GM18870 (cell line): ENCODE results near the gene GRIN3B.

Experiments
- ATAC-seq: cut with Tn5 transposase; IDR thresholded peaks from one replicate; pipeline ENCODE4 v1.9.1; 2021; ENCODE audit warnings: moderate library complexity; ENCODE audit not compliant: unreplicated experiment

Gene GRIN3B

DNA sequence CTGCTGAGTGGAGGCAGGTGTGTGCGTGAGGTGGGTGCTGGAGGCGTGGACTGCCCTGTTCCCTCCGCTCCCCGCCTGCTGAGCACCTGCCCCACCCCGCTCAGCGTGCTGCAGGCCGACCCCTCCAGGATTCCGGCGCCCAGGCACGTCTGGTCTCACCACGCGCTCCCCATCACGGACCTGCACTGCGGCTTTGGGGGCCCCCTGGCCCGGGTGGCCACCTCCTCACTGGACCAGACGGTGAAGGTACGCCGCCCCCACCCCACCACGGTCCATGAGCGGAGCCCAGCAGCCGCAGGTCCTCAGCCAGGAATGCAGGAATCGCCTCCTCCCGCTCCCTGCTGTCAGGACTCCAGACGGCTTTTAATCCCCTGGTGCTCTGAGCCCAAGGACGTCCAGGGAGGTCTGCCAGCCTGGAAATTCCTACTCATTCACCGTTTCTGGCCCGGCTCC is 10.1 kb upstream of the GRIN3B start:
- no peak for ATAC-seq

DNA sequence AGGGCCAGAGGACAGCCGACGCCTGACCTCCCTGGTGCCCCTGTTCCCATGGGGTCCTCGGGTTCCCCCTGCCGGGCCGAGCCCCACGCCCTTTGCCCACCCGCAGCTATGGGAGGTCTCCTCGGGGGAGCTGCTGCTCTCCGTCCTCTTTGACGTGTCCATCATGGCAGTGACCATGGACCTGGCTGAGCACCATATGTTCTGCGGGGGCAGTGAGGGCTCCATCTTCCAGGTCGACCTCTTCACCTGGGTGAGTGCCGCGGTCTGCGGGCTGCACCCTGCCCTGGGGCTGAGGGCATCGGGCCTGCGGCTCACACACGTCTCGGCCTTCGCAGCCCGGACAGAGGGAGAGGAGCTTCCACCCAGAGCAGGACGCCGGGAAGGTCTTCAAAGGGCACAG is 9.5 kb upstream of the GRIN3B start:
- no peak for ATAC-seq

DNA sequence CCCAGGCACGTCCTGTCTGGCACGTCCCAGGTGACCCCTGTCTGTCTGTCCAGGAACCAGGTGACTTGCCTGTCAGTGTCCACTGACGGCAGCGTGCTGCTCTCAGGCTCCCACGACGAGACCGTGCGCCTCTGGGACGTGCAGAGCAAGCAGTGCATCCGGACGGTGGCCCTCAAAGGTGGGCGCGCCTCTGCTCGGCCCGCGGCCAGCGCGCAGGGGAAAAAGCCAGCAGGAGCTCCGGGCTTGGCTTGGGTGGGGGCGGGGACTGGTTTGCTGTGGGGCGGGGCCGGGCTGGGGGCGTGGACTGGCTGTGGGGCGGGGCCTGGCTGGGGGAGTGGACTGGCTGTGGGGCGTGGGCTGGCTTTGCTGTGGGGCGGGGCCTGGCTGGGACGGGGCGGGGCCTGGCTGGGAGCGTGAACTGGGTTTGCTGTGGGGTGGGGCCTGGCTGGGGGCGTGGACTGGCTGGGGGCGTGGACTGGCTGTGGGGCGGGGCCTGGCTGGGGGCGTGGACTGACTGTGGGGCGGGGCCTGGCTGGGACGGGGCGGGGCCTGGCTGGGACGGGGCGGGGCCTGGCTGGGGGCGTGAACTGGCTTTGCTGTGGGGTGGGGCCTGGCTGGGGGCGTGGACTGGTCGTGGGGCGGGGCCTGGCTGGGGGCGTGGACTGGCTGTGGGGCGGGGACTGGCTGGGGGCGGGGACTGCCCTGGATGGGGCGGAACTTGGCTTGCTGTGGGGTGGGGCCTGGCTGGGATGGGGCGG is 8.9 kb upstream of the GRIN3B start:
- ATAC-seq, result no peak

DNA sequence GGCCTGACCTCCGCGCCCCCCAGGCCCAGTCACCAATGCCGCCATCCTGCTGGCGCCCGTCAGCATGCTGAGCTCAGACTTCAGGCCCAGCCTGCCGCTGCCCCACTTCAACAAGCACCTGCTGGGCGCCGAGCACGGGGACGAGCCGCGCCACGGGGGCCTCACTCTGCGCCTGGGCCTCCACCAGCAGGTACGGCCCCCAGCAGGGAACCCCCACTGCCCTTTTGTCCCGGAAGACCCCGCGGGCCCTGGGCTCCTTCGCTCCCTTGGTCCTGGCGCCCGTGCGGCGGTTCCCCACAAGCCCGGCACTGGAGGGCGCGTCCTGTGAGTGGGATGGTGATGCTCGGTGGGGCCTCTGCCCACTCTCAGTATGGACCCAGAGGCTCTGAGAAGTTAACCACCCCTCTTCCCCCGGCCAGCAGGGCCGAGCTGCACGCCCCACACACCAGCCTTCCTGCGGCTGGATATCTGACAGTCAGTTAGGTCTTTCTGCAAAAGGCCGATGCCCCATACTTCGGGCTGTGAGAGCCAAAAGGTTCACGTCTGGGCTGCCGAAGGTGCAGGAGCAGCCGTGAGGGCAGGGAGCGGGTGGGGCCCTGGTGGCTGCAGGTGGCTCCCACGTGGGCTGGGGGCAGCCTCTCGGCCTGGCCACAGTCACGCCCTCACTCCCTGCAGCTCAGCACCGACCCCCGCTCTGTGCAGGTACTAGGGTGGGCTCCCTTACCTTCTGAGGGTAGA is 8.1 kb upstream of the GRIN3B start:
- no peak for ATAC-seq

DNA sequence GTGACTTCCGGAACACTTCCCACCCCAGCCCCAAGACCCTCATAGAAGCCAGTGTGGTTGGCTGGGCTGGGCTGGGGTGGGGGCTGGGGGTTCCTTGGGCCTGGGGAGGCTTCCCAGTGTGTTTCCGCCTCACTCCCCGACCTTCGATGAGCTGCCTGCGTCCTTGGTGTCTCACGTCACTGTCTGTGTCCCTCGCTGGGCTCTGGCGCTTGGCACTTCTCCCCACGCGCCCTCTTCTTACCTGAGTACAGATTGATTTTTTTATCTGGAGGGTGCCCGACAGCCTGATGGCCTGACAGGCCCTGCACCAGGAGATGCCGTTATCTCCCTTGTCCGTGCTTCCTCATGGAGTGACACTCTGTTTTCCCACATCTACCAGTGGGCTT is 7.6 kb upstream of the GRIN3B start:
- no peak for ATAC-seq

DNA sequence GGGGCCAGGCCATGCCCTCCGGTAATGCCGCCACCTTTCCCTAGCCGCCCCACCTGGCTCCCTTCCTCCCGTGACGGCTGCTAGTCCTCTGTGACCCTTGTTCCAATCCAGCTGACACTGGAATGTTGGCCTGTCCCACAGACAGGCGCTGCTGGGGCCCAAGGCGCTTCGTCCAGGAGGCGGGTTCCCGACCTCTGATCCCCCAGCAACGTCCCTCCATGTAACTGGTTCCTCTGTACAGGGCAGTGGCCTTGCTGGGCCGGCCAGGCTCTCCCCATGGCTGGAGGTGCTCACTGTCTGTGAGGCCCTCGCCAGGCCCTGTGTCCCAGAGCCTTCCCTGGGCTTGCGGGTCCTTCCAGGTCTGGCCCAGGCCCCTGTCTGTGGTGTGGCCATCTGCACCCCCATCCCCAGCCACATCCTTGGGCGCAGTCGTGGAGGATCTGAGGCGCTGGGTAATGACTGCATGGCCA is 6.8 kb upstream of the GRIN3B start:
- ATAC-seq, result no peak

DNA sequence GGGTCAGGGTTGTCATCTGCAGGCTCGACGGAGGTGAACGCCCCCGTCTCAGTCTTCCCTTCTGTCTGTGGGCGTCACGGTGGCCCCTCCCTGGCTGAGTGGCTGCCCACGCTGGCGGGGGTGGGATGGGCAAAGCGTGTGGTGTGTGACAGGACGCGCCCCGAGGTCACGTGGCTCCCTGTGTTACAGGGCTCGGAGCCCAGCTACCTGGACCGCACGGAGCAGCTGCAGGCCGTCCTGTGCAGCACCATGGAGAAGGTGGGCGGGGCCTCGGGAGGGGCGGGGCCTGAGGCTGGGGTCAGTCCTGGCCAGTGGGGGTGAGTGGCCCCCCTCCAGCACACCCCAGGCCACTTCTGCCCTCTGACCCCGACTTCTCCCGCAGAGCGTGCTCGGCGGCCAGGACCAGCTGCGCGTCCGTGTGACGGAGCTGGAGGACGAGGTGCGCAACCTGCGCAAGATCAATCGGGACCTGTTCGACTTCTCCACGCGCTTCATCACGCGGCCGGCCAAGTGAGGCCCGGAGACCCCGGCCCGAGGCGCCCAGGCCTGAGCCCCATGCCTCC is 6.3 kb upstream of the GRIN3B start:
- ATAC-seq, result no peak

DNA sequence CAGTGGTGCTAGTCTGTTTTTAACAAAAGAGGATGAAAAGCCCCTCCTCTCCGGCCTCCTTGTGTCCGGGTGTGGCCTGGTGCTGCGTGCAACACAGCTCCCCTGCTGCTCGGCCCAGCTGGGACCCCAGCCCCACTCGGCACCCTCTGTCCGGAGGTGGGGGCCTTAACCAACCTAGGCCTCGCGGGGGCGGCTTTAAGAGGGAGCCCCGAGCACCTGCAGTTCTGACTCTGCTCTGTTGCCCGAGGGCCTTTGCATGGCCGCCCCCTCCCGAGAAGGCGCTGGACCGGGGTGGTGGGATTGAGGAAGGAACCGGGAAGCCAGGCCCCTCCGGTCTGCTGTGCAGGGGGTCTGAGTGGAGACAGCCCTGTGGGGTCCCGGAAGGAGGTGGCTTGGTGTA is 5.7 kb upstream of the GRIN3B start:
- ATAC-seq, result no peak

DNA sequence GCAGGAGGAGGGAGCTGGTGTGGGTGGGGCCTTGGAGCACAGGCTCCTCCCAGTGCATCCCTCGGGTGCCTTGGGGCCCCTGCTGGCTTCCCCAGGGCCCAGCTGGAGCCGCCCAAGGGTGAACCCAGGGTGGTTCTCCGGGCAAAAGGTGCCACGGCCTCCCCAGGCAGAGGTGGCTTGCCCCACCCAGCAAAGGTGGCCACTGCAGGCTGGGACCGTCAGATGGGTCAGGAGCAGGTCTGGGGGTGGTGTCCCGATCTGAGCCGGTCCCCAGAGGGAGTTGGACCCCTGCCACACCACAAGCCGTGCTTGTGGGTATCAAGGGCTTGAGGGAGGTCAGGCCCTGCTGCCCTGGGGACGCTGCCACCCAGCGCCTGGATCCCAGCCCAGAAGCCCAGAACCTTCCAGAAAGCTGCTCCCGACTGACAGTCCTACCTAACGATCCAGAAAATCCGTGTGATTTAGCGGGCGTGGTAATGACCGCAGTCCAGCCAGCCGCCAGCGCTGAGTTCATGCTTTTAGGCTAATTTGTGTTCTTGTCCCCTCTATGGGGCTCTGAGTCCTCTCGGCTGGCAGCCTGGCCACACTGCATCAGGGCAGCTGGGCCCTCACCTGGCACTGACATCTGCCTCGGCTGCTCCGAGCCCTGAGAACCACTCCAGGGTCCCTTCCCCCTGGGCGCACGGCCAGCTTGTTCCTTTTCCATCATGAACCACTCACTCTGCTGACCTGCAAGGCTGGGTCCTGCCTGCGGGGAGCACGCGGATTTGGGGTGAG is 5.0 kb upstream of the GRIN3B start:
- ATAC-seq, result no peak

DNA sequence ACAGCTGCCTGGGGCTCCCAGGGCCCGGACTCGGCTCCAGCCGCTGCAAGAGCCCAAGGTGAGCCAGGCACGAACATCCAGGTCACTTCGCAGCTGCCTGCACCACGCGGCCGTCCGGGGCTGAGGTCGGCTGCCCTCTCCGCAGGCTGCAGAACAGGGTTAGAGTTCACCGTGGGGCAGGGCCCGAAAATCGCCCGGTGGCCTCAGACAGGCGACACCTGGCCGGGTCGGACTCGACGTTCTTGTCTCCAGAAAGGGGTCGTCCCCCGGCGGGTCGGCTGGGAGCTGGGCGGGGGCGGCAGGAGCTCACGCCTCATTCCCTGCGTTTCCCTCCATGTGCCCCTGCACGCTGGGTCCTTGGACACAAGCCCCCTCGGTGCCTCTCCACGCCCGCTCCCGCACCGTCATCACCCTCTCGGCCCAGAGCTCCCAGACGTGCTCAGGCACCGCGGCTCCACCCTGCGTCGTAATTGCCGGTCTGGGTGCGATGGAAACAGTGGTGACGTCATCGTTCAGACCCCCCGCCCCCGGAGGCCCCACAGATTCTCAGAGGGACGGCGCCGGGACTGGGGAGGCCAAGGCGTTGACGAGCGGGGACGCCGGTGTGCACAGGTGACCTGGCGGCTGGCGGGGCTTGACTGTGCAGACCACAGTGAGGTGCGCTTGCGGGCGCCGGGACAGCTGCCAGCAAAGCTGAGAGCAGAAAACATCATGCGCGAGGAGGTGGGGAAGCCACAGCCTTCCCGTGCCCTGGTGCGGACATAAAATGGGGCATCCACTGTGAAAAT is 4.0 kb upstream of the GRIN3B start:
- ATAC-seq, result no peak

DNA sequence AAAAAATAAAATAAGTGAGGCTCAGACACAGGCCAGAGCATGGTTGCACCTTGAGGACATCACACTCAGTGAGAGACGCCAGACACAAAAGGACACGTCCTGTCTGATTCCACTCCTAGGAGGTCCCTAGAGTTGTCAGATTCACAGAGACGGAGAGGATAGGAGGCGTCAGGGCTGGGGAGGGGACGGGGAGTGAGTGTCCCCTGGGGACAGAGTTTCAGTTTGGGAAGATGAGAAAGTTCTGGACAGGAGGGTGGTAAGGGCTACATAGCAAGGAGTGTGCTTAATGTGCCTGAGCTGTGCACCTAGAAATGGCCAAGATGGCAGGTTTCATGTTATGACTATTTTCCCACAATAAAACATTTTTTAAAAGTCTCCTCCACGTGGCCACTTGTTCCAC is 2.2 kb upstream of the GRIN3B start:
- no peak for ATAC-seq

DNA sequence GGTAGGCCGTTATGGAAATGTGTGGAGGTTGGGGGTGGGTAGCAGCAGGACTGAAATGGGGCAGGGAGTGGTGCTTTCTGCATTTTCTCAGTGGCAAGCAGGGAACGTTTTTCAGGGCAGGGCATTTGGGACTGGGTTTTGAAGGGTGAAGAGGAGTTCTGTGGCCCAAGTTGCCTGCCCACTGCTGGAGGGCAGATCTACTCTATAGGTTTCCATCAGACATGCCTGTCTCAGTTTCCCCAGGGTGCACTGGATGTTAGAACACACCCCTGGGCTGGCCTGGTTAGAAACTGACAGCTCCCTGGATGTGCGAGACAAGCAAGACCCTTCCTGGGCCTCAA is 870 bp upstream of the GRIN3B start:
- no peak for ATAC-seq

DNA sequence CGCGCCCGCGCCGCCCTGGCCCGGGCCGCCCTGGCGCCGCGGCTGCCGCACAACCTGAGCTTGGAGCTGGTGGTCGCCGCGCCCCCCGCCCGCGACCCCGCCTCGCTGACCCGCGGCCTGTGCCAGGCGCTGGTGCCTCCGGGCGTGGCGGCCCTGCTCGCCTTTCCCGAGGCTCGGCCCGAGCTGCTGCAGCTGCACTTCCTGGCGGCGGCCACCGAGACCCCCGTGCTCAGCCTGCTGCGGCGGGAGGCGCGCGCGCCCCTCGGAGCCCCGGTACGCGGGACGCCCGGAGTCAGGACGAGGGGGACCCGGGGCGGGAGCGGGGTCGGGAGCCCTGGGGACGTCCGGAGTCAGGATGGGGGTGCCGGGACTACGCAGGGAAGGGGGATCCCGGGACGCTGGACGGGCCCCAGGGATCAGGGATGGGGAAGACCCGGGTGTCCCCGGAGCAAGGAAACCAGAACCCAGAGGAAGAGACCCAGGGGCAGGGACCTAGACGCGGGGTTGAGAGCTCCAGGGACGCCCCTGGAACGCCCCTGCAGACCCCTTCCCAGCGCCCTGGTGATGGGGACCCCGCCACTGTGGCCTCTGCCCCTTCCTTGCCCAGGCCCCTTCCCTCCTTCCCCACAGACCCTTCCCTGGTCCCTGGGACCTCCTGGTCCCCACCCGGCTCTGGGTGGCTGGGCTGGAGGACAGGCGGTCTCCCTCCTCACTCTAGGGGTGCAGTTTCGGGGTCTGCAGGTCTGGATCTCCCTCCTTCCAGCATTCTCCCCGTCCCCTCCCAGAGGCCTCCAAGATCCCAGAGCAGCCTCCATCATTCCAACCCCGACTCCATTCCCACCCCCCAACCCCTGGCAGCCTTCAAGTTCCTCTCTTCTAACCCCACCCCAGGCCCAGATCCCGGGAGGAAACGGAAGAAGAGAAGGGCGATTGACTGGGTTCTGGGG is 645 bp downstream of the GRIN3B start:
- no peak for ATAC-seq

DNA sequence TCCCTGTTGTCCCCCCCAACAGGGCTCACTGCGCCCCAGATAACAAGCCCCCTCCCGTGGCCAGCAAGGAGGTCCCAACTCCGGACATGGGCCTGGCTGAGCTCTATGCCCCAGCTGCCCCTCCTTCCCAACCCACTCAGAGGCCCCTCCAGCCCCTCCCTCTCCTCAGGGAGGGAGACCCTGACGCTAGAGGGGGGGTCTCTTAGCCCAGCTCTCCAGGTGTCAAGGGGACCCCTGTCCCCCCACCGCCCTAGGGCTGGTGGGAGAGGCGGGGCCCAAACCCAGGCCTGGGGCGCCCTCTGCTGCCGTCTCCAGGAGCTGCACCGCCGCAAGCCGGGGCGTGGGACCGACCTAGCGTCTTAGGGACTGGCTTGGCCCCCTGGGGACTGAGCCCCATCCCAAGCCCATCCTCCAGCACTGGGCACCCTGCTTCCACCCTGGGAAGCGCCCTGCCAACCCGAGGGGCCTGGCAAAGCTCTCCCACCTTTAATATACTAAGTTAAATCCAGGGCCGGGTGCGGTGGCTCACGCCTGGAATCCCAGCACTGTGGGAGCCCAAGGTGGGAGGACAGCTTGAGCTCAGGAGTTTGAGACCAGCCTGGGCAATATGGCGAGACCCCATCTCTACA is 1.4 kb downstream of the GRIN3B start:
- ATAC-seq, result no peak

DNA sequence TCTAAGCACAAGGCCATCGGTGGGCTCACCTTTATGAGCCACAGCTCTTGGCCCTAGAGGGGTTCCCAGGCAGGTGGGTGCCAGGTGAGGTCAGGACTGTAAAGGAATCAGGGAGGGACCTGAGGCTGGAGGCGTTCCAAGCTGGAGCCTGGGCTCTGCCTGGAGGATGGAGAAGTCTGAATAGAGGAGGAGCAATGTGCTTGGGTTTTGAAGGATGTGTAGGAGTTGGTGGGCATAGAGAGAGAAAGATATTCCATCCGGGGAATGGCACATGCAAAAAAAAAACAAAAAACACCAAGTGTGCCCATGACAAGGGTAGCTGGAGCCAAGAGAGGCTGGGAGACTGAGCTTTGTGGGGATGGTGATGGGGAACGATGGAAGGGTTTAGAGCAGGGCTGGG is 2.4 kb downstream of the GRIN3B start:
- no peak for ATAC-seq

DNA sequence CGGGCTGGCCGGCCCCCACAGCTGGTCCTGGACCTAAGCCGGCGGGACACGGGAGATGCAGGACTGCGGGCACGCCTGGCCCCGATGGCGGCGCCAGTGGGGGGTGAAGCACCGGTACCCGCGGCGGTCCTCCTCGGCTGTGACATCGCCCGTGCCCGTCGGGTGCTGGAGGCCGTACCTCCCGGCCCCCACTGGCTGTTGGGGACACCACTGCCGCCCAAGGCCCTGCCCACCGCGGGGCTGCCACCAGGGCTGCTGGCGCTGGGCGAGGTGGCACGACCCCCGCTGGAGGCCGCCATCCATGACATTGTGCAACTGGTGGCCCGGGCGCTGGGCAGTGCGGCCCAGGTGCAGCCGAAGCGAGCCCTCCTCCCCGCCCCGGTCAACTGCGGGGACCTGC is 3.1 kb downstream of the GRIN3B start:
- no peak for ATAC-seq

DNA sequence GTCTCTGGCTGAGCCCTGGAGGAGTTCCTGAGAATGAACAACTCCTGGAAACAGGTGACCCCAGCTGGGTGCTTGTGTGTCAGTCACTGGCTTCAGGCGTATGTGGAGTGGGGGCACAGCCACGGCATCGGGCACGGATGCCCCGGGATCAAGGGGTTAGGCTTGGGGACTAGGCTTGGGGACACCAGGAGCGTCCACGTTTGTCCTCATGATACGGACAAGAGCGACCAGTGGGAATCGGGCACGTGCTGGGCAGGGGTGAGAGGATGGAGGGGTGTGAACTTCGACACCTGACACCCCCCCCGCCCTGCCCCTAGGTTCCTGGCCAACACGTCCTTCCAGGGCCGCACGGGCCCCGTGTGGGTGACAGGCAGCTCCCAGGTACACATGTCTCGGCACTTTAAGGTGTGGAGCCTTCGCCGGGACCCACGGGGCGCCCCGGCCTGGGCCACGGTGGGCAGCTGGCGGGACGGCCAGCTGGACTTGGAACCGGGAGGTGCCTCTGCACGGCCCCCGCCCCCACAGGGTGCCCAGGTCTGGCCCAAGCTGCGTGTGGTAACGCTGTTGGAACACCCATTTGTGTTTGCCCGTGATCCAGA is 4.1 kb downstream of the GRIN3B start:
- ATAC-seq, result no peak

DNA sequence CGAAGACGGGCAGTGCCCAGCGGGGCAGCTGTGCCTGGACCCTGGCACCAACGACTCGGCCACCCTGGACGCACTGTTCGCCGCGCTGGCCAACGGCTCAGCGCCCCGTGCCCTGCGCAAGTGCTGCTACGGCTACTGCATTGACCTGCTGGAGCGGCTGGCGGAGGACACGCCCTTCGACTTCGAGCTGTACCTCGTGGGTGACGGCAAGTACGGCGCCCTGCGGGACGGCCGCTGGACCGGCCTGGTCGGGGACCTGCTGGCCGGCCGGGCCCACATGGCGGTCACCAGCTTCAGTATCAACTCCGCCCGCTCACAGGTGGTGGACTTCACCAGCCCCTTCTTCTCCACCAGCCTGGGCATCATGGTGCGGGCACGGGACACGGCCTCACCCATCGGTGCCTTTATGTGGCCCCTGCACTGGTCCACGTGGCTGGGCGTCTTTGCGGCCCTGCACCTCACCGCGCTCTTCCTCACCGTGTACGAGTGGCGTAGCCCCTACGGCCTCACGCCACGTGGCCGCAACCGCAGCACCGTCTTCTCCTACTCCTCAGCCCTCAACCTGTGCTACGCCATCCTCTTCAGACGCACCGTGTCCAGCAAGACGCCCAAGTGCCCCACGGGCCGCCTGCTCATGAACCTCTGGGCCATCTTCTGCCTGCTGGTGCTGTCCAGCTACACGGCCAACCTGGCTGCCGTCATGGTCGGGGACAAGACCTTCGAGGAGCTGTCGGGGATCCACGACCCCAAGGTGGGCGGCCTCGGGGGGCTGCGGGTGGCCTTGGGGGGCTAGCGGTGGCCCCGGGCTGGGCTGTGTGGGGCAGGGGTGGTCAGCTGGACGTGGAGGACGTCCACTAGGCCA is 4.8 kb downstream of the GRIN3B start:
- no peak for ATAC-seq
